Measurements from ENCODE around the gene WSCD1.

Gene WSCD1

GRCh38 chr17:6088141-6088540, 18.0 kb downstream of the WSCD1 start:
- DNase-seq = no peak

GRCh38 chr17:6090253-6090652, 20.1 kb downstream of the WSCD1 start:
- no peak for DNase-seq

GRCh38 chr17:6092182-6092902, 22.2 kb downstream of the WSCD1 start:
- DNase-seq = no peak

DNA sequence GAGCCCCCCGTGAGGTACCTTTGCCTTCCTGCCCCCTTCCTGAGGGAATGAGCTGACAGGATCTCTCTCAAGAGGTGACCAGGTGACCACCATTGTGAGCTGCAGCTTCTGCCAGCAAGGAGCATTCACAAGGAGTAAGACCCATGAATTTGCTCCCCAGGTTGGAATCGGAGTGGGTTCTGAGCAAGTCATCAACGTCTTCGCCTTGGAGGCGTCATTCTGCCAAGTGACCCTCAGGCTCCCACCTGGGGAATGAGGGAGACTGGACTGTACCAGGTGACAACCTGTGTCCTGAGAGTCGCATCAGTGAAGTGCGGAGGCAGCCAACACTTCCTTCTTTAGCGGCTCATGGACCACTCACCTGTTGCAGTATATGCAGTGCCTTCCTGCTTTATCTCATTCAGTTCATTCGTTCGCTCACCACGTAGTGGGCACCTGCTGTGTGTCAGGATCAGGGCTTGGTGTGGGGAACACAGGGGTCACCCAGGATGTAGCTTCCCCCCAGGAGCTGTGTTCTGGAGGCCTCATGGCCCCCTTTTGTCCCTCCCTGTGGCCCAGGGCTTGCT, 22.8 kb downstream of the WSCD1 start:
- DNase-seq = no peak

GRCh38 chr17:6094453-6094852, 24.3 kb downstream of the WSCD1 start:
- no peak for DNase-seq

DNA sequence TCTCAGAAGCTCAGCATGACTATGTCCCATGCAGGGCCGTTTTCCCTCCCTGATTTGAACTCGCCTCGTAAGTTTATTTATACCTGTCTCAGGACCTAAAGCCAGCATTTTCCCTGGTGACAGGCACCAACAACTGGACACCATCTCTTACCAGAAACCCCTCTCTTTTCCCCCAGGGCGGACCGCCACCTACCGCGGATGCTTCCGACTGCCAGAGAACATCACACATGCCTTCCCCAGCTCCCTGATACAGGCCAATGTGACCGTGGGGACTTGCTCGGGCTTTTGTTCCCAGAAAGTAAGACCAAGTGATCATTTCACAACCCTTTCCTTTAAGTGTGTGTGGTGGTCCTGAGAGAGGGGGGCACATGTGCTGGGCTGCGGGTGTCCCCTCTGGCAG, 24.7 kb downstream of the WSCD1 start:
- DNase-seq = no peak

GRCh38 chr17:6095501-6095900, 25.3 kb downstream of the WSCD1 start:
- no peak for DNase-seq

DNA sequence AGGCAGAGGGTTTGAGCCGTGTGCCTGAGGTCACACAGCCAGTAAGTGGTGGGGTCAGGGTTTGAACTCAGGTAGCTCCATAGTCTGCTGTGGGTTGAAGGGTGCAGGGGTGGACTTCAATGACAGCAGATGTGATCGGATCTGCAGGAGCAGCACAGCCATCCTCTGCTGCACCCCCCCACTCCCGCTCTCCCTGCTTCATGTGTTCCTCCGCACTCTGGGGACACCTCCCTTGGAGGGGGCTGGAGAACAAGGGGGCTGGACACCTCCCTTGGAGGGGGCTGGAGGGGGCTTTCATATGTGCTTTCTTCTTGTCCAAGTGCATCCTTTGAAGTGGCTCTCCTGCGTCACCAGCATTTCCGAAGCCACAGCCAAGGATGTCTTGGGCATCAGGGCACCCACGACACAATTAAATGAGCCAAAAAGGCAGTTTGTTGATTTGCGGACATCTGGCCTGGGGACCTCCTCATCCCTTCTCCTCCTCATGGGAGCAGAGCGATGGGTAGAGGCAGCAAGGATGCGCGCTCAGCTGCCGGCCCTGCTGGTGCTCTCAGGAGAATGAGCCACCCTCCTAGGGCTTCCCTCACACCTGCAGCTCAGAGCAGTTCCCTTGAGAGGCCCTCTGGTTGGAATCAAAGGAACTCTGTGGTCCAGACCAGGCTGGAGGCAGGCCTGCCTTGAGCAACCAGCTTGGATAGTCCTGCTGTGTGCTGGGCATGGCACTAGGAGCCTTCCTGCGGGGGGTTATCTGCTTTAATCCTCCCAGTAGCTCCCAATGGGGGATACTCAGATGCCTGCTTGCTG, 26.2 kb downstream of the WSCD1 start:
- no peak for DNase-seq

- no peak for DNase-seq
Measured at GRCh38 chr17:6097005-6097279, 26.8 kb downstream of the WSCD1 start.

GRCh38 chr17:6098050-6098822, 28.1 kb downstream of the WSCD1 start:
- DNase-seq = no peak

DNA sequence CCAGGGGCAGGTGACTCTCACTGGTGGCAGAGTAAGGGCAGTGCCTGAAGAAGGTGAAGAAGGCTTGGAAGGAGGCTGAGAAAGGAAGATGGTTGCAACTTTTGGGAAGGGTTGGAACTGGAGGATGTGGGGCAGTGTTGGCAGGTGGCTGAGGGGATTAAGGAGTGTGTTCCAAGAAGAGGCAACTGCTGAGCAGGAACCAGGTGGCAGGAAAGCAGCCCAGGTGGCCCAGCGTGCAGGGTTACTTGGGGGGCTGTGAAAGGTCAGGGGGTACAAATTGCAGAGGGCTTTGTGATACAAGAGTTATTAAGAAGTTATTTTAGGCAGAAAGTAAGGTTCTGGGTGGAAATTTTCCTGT, 28.6 kb downstream of the WSCD1 start:
- no peak for DNase-seq

DNA sequence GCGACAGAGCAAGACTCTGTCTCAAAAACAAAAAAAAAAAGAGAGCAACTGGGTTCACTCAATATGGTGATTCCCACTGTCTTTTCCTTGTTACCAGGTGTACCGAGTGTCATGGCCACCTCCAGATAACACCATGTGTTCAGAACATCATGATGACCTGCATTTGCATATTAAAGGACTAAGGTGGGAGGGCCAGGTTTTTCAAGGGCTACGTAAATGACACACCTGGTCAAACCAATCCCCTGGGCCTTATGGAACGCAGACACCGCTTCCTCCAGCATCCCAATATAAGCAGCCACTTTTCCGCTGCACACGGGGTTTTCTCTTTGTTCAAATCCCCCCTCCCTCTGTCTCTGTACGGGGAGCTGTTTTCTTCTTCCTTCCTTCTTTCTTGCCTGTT, 29.3 kb downstream of the WSCD1 start:
- DNase-seq = no peak

DNA sequence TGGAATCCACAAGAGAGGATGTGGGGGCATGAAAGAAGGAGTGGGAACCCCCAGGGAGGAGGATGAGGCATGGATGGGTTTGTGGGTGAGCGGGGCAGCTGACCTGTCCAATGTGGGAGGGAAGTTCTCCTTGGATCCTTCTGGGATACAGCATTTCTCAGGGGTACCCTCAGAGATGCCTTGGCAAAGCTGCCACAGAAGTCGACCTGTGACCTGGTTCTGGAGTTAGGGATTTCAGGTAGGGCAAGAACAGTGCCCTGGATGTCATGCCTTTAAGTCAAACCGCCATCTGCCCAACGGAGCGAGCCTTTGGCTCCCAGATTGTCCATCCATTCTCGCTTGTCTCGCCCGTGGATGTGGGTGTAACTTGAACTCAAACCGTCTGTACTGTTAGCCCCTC, 30.0 kb downstream of the WSCD1 start:
- DNase-seq = no peak

- DNase-seq = no peak
Measured at GRCh38 chr17:6100891-6101500, 30.8 kb downstream of the WSCD1 start.

GRCh38 chr17:6101706-6102105, 31.5 kb downstream of the WSCD1 start:
- DNase-seq = no peak

DNA sequence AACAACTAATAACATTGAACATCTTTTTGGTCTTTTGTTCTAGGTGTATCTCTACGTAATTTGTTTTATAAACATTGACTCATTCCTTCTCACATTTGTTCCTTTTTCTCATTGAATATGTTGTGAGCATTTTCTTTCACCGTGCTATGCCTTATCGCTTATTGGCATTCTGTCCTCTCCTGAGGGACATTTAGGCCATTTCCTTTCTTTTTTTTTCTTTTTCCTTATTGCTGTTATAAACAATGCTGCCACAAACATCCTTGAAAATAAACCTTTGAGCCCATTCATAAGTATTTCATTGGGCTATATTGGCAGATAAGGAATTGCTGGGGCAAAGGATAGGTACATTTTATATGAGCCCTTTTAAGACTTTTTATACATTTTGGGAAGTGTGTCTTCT, 32.4 kb downstream of the WSCD1 start:
- DNase-seq = no peak

- DNase-seq = no peak
Measured at GRCh38 chr17:6104956-6105648, 34.9 kb downstream of the WSCD1 start.

- no peak for DNase-seq
Measured at GRCh38 chr17:6105649-6106007, 35.4 kb downstream of the WSCD1 start.

GRCh38 chr17:6106212-6106611, 36.0 kb downstream of the WSCD1 start:
- no peak for DNase-seq

- no peak for DNase-seq
Measured at GRCh38 chr17:6107791-6108190, 37.6 kb downstream of the WSCD1 start.

DNA sequence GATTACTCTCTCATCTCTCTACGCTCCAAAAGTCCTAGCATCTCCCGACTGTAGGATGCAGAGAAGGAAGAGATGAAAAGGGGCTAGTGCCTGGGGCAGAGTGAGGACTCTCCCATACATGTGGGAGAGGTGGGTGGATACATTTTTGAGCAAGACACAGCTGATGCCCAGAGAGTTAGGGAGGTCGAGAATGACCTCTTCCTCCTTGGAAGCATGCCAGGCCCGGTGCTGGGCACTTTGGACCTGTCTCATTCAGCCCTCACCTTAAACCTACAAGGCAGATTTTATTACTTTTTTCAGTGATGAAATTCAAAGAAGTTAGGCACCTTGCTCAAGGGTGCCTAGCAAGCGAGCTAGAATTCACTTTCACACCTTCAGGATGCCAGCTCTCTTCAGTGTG, 38.2 kb downstream of the WSCD1 start:
- no peak for DNase-seq

GRCh38 chr17:6108987-6109386, 38.8 kb downstream of the WSCD1 start:
- DNase-seq = no peak

- no peak for DNase-seq
Measured at GRCh38 chr17:6109536-6109935, 39.4 kb downstream of the WSCD1 start.

Measured in NCI-H2107 (cell line).